Stimulated activated CD8-positive, alpha-beta memory T cell treated with anti-CD3 and anti-CD28 coated beads, Interleukin-7, amount 100 ng/mL, for 24 hours (primary cell): ENCODE measurements around the gene GRID1.
"Not testable (repeated sequence)": the region's sequence is repeated elsewhere in the genome, so short reads cannot be mapped to it uniquely, and the experiment has no call there.

Source experiments
- DNase-seq: peaks from one replicate; pipeline ENCODE4 v3.0.0-alpha.2; 2020; ENCODE audit warnings: low read depth

Gene GRID1

DNA sequence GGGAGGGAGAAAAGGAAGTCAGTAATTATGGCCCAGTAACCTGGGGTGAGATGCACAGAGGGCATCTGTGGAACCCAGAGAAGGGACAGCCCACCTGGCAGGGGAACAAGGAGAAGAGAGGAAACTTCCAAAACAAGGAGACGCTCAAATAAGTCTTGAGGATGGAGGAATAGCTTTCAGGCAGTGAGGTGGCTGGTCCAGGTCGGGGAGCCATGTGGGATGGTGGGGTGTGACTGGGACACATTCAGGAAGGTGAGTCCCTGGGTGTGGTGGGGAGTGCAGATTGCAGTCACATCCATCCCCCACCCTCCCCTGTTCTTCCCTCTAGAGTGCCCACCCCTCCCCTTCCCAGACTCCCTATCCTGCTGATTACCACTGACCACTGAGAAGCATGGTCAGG, 175.4 kb downstream of the GRID1 start:
- no peak for DNase-seq

DNA sequence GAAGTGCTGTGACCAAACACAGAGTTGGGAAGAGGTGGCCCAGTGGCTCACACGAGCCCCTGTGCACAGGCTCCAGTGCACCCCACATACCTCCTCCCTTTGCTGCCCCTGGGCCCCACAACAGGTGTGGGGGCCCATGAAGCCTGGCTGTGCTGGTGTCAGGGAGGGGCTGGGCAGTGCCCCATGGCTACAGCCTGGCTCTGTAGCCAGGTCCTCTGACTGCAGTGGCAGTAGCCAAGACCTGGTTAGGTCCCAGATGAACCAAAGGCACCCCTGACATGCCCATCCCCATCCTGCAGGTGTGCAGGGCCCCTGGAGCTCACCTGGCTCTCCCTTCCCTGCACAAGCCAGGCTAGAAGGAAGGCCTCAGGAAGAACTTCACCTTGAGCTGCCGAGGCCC, 176.3 kb downstream of the GRID1 start:
- no peak for DNase-seq

DNA sequence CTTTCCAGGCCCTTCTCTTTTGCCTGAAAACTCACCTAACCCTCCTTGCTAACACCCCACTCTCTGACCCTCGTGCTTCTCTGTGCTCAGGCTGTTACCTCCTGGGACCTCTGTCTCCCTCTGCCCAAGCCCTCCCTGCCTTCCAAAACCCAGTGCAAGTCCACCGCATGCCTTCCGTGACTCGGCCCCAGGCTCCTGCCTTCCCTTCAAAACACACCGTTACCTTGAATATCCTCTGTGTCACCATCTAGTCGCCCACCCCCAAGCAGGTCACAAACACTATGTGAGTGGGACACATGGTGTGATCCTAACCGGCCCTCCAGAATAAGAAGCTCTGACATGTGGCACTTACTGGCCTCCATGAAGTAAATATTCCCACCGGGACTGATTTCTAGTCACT, 176.7 kb downstream of the GRID1 start:
- DNase-seq: no peak

DNA sequence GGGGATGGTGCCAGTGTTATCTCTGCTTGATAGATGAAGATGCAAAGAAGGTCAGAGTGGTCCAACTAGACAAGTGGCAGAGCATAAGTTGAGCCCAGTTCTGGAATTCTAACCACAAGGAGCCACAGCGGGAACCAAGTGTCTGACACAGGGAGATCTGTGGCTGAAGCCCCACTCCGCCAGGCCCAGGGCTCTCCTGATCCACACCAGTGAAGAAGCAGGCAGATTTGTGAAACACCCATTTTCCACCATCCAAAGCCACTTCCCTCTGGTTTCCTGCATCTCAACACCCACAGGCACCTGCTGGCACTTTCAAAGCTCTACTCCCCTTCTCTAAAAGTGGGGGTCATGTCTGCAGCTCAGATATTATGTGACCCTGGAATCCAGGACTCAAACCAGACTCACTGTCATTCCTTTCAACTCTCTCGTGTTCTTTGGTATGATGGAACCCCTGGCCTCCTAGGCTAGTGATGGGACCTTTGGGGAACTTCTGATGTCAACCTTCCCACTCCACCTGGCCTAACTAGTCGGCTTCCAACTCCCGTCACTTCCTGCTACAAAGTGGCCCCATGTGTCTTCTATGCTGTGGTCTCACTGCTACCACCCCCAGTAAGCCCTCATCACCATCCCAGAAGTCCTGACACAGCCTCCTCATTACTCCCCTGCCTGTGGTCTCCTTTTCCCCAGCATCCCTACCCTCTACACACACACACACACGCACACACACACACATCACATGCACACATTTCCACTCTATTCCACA, 177.6 kb downstream of the GRID1 start:
- DNase-seq: no peak

DNA sequence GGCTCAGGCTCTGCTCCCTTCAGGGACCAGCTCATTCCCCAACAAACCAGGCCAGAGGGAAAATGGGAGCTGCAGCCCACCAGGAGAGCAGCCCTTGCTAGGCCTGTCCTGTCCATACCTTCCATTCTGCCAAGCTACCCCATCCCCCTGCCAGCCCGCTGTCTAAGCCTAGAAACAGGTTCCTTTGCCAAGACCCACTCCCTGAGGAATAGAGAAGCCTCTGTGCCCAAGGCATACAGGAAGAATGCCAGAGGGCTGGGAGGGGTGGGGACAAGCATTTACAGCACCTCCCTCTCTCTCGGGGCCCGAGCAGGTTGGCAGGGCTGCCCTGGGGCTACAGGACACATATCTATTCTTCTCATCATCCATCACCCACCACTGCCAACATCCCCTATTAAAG, 178.3 kb downstream of the GRID1 start:
- DNase-seq: no peak

DNA sequence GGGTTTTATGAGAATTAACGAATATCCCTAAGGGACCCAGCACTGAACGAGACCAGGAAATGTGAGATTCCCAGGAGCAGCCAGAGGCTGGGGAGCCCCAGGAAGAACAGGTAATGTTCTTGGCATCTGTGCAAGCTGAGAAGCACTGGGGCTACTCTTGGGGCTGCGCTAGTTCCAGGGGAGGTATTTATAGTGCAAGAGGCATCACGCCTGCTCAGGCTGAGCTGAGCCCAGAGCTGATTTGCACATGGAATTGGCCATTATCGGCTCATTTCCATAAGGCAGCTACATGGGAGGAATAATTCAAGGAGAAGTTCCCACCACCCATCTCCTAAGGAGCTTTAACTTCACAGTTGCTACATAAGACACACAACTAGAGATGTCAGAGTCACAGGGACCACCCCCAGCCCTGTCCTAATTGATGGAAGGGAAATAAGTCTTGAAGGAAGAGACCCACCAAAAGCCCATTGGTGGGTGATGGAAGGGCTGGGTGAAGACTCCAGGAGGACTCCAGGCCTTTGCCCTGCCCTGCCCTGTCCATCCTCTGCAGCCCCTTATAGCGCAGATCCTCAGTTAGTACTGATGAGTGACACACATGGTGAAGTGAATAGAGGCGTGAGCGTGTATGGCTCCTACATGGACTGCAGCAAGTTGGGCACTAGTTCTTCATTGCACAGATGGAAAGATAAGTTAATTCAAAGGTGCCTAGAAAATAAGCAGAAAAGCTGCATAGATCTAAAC, 178.9 kb downstream of the GRID1 start:
- no peak for DNase-seq

DNA sequence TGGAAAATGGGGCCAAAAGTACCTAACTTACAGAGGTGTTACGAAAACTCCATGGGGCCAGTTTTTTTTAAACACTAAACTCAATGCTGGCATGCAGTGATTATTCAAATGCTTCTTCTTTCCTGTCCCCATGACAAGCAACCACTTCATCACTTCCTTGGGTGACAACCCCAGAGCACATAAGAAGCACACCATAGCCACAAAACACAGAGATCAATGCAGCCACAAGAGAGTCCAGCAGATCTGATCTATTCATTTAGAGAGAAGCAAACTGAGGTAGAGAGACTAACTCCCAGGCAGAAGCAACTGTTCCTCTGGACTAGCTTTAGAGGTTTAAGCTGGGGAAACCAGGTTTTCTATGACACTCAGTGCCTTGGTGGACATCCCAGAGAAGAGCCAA, 180.0 kb downstream of the GRID1 start:
- no peak for DNase-seq

DNA sequence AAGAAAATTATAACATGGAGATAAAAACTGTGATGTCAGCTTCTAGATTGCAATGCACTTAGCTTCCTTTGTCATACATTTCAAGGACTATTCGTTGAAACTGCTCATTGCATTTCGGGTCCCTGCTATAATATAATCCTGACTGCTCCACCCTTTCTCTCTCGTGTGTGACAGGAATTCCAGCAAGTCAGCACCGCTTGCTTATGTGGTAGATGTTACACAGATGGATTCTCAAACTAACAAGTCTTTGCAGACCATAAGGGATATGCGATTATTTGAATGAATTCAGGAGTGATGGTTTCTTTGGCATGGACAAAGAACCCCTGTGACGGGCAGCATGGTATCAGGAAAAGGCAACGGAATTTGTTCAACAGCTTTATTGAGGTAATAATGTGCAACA, 184.0 kb downstream of the GRID1 start:
- DNase-seq: no peak

DNA sequence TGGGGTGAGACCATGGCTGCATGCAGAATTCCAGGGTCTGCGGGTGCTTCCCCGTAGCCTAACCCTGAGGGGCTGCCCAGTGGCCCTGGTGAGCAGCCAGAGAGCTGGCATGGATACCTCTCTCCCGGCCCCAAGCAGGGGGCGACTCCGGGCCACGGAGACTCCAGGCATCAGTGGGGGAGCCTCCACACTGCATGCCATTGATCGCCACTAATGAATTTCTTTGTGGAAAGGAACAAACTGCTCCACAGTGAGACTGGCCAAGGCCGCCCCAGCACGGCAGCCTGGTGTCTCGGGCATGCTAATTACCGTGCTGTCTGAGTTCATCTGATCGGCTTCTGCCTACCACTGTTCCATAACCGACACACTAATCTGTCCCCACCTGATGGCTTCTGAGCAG, 184.4 kb downstream of the GRID1 start:
- DNase-seq: no peak

DNA sequence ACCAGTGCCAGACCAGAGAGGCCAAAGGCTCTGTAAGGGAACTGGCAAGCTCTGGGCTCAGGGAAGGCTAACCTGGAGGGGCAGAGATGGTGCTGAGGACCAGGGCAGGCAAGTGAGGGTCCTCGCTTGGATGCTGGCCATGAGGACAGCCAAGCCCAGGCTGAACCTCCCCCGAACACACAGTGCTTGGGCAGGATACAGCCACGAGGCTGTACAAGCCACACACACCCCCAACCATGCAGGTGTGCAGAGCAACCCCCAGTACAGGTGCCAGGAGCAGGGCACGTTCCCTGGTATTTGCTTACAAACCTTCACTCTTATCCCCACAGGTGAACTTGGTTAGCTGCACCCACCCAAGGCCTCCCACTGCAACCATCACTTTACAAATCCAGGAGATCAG, 185.7 kb downstream of the GRID1 start:
- DNase-seq: no peak

DNA sequence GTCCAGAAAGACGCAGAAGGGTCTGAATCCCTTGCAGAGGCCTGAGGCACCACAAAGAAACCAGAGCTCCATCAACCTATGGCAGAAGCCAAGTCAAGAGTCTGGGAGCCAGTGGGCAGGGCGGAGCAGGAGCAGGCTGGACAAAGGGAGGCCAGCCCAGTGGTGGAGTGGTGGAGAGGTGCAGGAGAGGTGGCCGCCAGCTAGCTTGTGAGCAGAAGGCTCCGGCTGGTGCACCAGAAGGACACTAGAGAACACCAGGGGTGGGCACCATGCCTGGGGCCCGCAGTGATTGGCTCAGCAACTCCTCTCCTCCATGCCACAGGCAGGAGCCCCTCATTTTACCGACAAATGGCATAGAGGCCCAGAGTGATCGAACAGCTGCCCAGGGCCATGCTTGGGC, 186.6 kb downstream of the GRID1 start:
- no peak for DNase-seq

DNA sequence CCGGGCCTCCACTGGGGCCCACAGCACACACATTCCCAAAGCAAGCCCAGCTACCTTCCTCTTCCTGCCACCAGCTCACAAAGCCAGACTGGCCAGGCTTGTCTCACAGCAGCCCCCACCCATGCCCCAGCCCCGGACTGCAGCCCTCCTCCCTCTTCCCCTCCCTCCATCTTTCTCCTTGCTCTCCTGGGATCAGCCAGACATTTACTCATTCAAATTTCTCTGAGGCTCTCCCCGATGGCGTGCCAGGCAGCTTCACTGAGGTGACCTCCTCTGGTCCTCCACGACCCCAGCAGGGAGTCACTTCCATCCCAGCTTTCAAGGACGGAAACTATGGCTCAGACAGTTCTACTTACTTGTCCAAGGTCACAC, 187.5 kb downstream of the GRID1 start:
- no peak for DNase-seq

DNA sequence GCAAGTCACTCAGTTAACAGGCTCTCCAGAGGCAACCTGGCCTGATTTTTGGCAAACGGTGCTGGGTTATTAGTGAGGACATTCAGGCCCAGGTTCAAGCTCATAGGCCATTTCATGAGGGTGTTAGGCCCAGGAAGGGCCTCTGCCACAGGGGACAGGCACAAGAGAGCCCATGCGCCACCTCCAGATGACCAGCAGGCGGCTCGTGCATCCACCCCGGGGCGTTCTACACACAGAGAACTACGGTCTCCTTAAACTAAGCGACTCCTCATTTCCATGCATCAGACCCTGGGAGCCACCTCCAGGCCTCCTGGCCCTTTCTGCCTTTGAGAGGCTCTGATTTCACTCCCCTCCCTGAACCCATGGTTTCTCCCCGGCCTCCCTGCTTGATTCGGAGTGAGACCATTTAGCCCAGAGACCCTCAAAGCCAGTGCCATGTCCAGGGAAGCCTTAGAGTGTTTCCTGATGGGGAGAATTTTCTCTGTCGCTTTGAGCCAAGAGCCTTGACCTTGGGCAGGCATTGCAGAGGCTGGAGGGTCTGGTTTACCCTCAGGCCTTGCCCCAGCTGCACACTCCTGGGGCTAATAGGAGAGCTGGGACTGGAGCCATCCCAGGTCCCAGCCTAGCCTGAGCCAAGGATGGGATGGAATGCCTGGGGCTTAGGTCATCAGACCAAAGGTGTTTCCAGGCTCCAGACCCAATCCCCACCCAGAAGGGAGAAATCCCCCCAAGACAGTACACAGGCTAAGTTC, 188.0 kb downstream of the GRID1 start:
- no peak for DNase-seq

DNA sequence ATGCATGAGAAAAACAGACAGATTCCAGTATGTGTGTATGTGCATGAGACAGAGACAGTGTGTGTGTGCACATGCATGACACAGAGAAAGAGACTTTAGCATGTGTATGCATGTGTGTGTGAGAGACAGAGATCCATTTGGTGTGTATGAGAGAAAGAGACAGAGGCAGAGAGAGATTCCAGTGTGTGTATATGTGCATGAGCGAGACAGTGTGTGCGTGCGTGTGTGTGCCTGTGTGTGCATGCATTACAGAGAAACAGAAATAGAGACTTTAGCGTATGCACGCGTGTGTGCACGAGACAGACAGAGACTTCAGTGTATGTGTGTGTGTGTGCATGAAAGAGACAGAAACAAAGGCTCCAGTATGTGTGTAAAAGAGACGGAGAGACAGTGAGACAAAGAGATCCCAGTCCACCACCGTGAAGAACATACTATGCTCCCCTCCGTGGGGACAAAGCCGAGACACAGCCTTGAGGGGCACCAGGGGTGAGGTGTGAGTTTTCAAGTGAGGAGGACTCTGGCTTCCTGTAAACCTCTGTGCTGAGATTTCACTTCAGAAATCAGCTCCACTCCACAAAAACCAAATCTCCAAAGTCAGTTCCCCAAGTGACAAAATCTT, 188.9 kb downstream of the GRID1 start:
- DNase-seq: no peak

DNA sequence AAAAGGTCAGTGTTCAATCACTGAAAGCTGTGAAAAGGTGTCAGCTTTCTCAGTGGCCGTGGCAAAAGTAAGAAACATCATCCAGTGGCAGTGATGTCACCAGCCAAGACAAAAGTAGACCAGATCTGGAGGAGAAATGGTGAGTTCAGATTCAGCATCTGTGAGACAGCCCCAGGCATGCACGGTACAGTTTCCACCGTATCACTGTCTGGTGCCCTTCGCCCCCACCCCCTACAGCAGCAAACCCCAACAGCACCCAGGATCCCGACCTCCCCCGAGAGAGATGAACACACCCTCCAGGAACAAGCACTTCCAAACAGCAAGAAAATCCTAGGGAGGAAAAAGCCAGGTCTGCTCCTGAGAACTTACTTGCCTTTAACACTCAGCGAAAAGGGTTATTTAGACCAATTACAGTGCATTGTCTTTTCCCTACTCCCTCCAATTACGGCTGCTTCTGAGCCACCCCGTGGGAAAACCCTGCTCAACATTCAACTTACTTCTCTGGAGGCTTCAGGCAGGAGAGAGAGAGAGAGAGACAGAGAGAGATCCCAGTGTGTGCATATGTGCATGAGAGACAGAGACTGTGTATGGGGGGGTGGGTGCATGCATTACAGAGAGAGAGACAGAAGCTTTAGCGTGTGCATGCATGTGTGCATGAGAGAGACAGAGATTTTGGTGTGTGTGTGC, 189.6 kb downstream of the GRID1 start:
- no peak for DNase-seq

DNA sequence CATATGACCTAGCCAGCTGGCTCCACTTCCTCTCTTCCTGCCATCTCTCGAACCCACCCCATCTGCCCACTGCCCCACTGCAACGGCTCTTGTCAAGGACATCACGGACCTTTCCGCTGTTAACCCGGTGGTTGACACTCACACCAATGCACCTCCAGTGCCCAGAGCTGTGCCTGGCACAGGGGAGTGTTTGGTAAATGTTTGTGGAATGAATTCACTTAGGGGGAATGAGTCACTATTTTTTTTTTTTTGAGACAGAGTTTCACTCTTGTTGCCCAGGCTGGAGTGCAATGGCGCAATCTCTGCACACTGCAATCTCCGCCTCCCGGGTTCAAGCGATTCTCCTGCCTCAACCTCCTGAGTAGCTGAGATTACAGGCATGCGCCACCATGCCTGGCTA, 191.1 kb downstream of the GRID1 start:
- not testable (repeated sequence) for DNase-seq

DNA sequence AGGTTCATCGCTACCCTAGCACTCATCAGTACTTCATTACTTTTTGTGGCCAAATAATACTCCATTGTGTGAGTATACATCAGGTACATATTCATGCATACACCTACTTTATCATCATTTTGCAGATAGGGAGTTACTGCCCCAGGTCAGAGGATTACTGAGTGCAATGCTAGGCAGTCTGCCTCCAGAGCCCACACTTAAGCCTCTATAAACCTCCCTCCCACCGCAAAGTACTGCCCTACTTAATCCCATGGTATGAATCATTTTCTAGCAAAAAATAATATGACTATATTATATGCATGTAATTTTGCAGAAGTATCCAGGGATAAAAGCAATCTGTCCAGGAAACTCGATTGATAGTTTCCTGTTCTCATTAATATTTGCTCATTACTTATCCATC, 194.3 kb downstream of the GRID1 start:
- no peak for DNase-seq

DNA sequence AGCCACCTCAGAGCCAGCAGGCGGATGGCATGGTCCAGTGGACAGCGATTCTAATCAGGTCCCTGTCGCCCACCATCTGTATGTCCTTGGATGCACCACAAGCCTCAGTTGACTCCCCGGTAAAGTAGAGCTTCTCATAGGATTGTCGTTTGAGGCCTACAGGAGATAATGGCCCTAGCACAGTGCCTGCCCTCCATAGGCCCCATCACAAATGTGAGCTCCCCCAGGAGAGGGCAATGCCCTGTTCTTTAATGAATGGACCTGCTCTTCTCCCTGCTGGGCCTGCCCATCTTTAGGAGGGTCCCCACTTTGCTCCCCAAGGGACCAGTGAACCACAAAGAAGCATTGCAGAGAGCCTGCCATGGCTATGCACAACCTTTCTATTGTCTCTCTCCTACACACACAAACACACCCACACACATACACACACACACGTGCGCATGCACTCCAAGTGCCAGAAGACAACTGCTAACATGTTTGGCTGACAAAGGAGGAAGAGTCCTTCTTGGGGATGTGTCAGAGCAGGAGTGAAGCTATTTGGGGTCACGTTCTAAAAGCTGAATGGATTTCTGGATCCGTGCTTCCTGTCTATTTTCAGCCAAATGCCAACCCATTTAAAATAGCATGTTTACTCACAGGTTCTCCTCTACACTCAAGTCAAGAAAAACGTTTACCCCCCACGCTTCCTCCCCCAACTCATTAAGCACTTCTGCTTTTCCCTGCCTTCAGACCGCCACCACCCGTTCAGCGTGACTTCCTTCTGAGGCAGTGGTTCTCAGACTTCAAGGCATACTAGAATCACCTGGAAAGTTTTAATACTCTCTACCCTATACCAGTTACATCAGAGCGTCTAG, 196.1 kb downstream of the GRID1 start:
- no peak for DNase-seq

DNA sequence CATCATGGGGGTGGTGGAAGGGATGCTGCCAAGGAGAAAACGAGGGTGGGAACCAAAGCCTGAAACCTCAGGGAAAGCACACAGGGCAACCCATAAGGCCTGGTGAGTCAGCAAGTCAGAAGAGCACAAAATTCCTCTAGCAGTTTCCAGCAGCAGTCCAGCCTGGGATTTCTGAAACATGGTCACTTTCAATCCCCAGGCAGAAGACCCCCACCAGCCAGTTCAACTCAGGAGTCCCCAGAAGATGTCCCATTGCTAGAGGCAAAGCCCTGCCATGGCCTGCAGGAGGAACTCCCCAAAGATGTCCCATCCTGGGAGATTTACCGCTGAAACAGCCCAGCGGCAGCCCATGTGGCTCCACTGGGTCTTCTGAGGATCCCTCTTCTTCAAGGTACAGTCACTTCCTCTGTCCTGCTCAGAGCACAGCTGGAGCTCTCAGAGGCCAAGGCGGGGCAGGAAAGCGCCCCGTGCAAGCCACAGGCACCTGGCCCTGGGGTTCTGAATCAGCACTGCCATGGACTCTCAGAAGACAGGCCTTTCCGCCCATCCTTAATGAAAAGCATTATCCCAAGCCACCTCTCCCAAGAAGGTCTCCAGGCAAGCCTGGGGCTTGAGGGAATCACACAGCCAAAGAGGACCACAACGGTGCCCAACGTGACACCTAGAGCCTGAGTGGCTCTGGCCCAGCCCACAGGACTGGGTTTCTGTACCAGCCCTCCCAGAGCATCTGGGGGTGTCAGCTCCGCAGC, 196.9 kb downstream of the GRID1 start:
- no peak for DNase-seq

DNA sequence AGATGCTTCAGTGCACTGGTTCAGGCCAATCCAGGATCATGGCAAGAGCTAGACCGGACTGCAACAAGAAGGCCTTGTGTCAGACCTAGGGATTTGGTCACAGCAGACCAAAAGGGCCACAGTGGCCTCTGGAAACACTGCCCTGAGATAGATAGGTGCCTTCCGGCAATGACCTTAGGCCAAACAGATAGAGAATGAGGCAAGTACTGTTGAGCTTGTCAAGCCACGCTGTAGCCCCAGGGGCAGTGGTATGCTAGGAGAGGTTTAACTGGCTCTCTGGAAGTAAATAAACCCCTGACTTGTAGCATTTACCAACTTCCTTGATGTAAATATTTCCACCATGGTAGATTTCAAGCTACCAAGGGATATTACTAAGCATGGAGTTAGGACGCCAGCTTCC, 197.5 kb downstream of the GRID1 start:
- no peak for DNase-seq
